Lower leg skin (tissue), 4 donors: ENCODE results near the gene GRM8. TPM values are rescaled to one million over a fixed set of nuclear protein-coding genes. Genes with fewer than 3 reads are reported as not detected.

Source experiments
- DNase-seq, 2 donors: peaks; one replicate each; pipeline ENCODE4 v3.0.0-alpha.2; 2019; ENCODE audit warnings: low spot score in 2 of 2
- H3K4me3 ChIP-seq: fragments of 200-600 bp; sonication (generic); 2 replicates; pipeline ENCODE4 v1.5.1; 2017; ENCODE audit warnings: mild to moderate bottlenecking, low read depth; ENCODE audit not compliant: poor library complexity, severe bottlenecking
- CTCF ChIP-seq, 3 donors: fragments of 450-650 bp; IDR thresholded peaks; one replicate each; pipeline ENCODE4 v1.5.1; 2016; ENCODE audit warnings: antibody characterized with exemption in 3 of 3, mild to moderate bottlenecking in 3 of 3, moderate library complexity in 2 of 3
- POLR2A ChIP-seq, 2 donors: fragments of 450-650 bp; IDR thresholded peaks; one replicate each; pipeline ENCODE4 v1.6.1; 2016 to 2017; ENCODE audit warnings: antibody characterized with exemption in 2 of 2, mild to moderate bottlenecking in 1 of 2, moderate library complexity in 1 of 2
- WGBS, 2 donors: methylation state at CpG; one replicate each; pipeline ENCODE4 v1.1.5; 2018; 5-methylcytosine and 5-hydroxymethylcytosine counted together
- intact Hi-C: fragments of 100-400 bp; cut with DNase I; formaldehyde crosslinking; loops from one replicate; pipeline ENCODE4 v1.15.0; 2023; ENCODE audit warnings: low total_unique reads
- microRNA counts, 2 donors: library from miRNA; unstranded; fragments of <30 nt; microRNA quantifications; one replicate each; lab custom pipeline; 2016
- microRNA-seq, 2 donors: library from miRNA; unstranded; fragments of <30 nt; microRNA quantifications; one replicate each; pipeline ENCODE4, GENCODE V29; 2016; ENCODE audit warnings: borderline replicate concordance in 2 of 2, borderline number of aligned reads in 1 of 2
- total RNA-seq, 4 donors: library from RNA; depleted of rRNA; stranded (reverse); fragments of >200 nt; gene quantifications; one replicate each; pipeline ENCODE4 v1.1.0, GENCODE V29; 2016

GRM8 gene
- total RNA-seq, 4 donors from 2014 or later, result 0.45 TPM; not detected in 3

GRCh38 chr7:126401918-126402317, 850.8 kb downstream of the GRM8 start:
- intact Hi-C loops, result no loop called here
- TF ChIP-seq POLR2A (IDR thresholded peaks at IDR 0.05), result no peak
- no peak for TF ChIP-seq CTCF (IDR thresholded peaks at IDR 0.05)
- no peak overlapping the region for H3K4me3 ChIP-seq
- no peak for DNase-seq

- no peak overlapping the region for H3K4me3 ChIP-seq
- 55 to 58% methylated on average over 3 of the region's 3 CpGs for WGBS, 2 donors
- TF ChIP-seq CTCF (IDR thresholded peaks at IDR 0.05) (no peak), POLR2A (IDR thresholded peaks at IDR 0.05) (no peak)
- no peak for DNase-seq
- intact Hi-C loops, result no loop called here
Observed at GRCh38 chr7:126398851-126399529, 853.8 kb downstream of the GRM8 start.

- intact Hi-C loops, result no loop called here
- H3K4me3 ChIP-seq, result no peak overlapping the region
- TF ChIP-seq POLR2A (IDR thresholded peaks at IDR 0.05) (no peak), CTCF (IDR thresholded peaks at IDR 0.05) (no peak)
- no peak for DNase-seq
Observed at GRCh38 chr7:126398285-126398684, 854.5 kb downstream of the GRM8 start.

GRCh38 chr7:126394406-126394805, 858.3 kb downstream of the GRM8 start:
- TF ChIP-seq CTCF (IDR thresholded peaks at IDR 0.05) (no peak), POLR2A (IDR thresholded peaks at IDR 0.05) (no peak)

More at GRCh38 chr7:126394406-126394805, 858.3 kb downstream of the GRM8 start:
- 78 to 79% methylated on average over 7 of the region's 7 CpGs for WGBS, 2 donors
- H3K4me3 ChIP-seq, result no peak overlapping the region
- intact Hi-C loops, result no loop called here
- no peak for DNase-seq

MicroRNA genes within 50 kb of the gene (microRNA counts, 767-probe panel; counts per million panel counts)
- microRNA hsa-miR-592 (lab: Ali Mortazavi, UCI), result 0 to 358 counts per million in 2 donors

Small RNA genes within 50 kb of the gene (microRNA-seq; reads per million reads assigned to microRNA genes)
- gene MIR592, result 1.1 to 2.0 reads per million in 2 donors

Other genes with a start within 250 kb of the GRM8 start
- 10 to 100 TPM; 43.3 to 60.9 (median 49.3) TPM for gene ZNF800, start 139.8 kb upstream of the GRM8 start, total RNA-seq